GM10248 (cell line): ENCODE data around the gene LHPP.

Experiments used
- CTCF ChIA-PET: fragments of 300-600 bp; sonication (Branson Sonifier 250); formaldehyde crosslinking; extraction: SDS; loops from one replicate; lab custom pipeline; 2021; ENCODE audit warnings: antibody characterized with exemption; lab: Yijun Ruan, JAX
- POLR2A ChIA-PET: fragments of 350-650 bp; sonication (Branson Sonifier 250); formaldehyde crosslinking; extraction: SDS; loops from one replicate; lab custom pipeline; 2020; ENCODE audit warnings: antibody characterized with exemption; lab: Yijun Ruan, JAX
- DNase-seq: peaks from one replicate; pipeline ENCODE4 v3.0.0; 2012; ENCODE audit errors: extremely low spot score
- CTCF ChIP-seq: IDR thresholded peaks from 2 replicates; pipeline ENCODE4 v1.5.1; 2012; ENCODE audit warnings: mild to moderate bottlenecking, low read depth; ENCODE audit errors: extremely low read depth, missing control alignments, control extremely low read depth

Gene LHPP

GRCh38 chr10:124465777-124466488 is 4.3 kb downstream of the LHPP start:
- POLR2A ChIA-PET = no interaction called here
- no peak for DNase-seq
- no peak for TF ChIP-seq CTCF
- CTCF ChIA-PET = no interaction called here

GRCh38 chr10:124467165-124467564 is 5.5 kb downstream of the LHPP start:
- ChIA-PET POLR2A (no interaction called here), CTCF (no interaction called here)
- DNase-seq = no peak
- TF ChIP-seq CTCF = no peak

GRCh38 chr10:124468624-124469023 is 7.0 kb downstream of the LHPP start:
- DNase-seq = no peak
- CTCF ChIA-PET = no interaction called here
- TF ChIP-seq CTCF = no peak
- POLR2A ChIA-PET = no interaction called here

GRCh38 chr10:124469956-124470484 is 8.4 kb downstream of the LHPP start:
- no peak for TF ChIP-seq CTCF
- DNase-seq = no peak
- CTCF ChIA-PET = no interaction called here
- POLR2A ChIA-PET = no interaction called here

GRCh38 chr10:124470544-124471434 is 9.2 kb downstream of the LHPP start:
- ChIA-PET POLR2A (no interaction called here), CTCF (no interaction called here)

More at GRCh38 chr10:124470544-124471434, 9.2 kb downstream of the LHPP start:
- no peak for DNase-seq
- no peak for TF ChIP-seq CTCF
